H9 (cell line): ENCODE measurements around the gene SNAI1. TPM values are rescaled to one million over a fixed set of nuclear protein-coding genes. Genes with fewer than 3 reads are reported as not detected.

Experiments used
- DNase-seq: peaks from one replicate; pipeline ENCODE4 v3.0.0-alpha.2; 2017
- H2AFZ ChIP-seq: one replicate; pipeline ENCODE4 v1.6.1; 2013; ENCODE audit warnings: mild to moderate bottlenecking, low read length, control low read depth, moderate library complexity
- H2AK5ac ChIP-seq: 2 replicates; pipeline ENCODE4 v1.6.1; 2013; ENCODE audit warnings: low read length, control low read depth, mixed read lengths; ENCODE audit not compliant: insufficient read length
- H2BK120ac ChIP-seq: one replicate; pipeline ENCODE4 v1.6.1; 2013; ENCODE audit warnings: low read depth, mild to moderate bottlenecking, low read length, control low read depth, inconsistent platforms; ENCODE audit not compliant: poor library complexity, severe bottlenecking
- H2BK12ac ChIP-seq: 2 replicates; pipeline ENCODE4 v1.6.1; 2013; ENCODE audit warnings: low read length, control low read depth, mixed read lengths, low read depth; ENCODE audit not compliant: insufficient read length
- H2BK15ac ChIP-seq: 2 replicates; pipeline ENCODE4 v1.6.1; 2013; ENCODE audit warnings: low read depth, low read length, control low read depth
- H2BK20ac ChIP-seq: one replicate; pipeline ENCODE4 v1.6.1; 2013; ENCODE audit warnings: low read depth, mild to moderate bottlenecking, low read length, control low read depth, inconsistent platforms; ENCODE audit not compliant: poor library complexity, severe bottlenecking
- H2BK5ac ChIP-seq: 2 replicates; pipeline ENCODE4 v1.6.1; 2013; ENCODE audit warnings: low read length, control low read depth, mixed read lengths; ENCODE audit not compliant: insufficient read length
- H3K14ac ChIP-seq: 2 replicates; pipeline ENCODE4 v1.6.1; 2013; ENCODE audit warnings: low read length, control low read depth; ENCODE audit not compliant: insufficient read depth
- H3K18ac ChIP-seq: 2 replicates; pipeline ENCODE4 v1.6.1; 2013; ENCODE audit warnings: low read depth, mild to moderate bottlenecking, mixed read lengths, low read length, control low read depth; ENCODE audit not compliant: insufficient read length
- H3K23ac ChIP-seq: 2 replicates; pipeline ENCODE4 v1.6.1; 2013; ENCODE audit warnings: low read length, control low read depth, mixed read lengths, low read depth; ENCODE audit not compliant: insufficient read length
- H3K23me2 ChIP-seq: 2 replicates; pipeline ENCODE4 v1.6.1; 2013; ENCODE audit warnings: low read depth, mild to moderate bottlenecking, mixed read lengths, low read length, control low read depth; ENCODE audit not compliant: insufficient read length, poor library complexity, severe bottlenecking
- H3K27ac ChIP-seq: 2 replicates; pipeline ENCODE4 v1.5.1; 2013; ENCODE audit warnings: low read length, control low read depth, mixed read lengths, low read depth; ENCODE audit not compliant: insufficient read length
- H3K27me3 ChIP-seq: 2 replicates; pipeline ENCODE4 v1.6.1; 2013; ENCODE audit warnings: low read length, control low read depth, inconsistent platforms; ENCODE audit not compliant: insufficient read depth
- H3K4ac ChIP-seq: 2 replicates; pipeline ENCODE4 v1.6.1; 2013; ENCODE audit warnings: low read depth, mild to moderate bottlenecking, control low read depth, inconsistent platforms, low read length, moderate library complexity
- H3K4me1 ChIP-seq: 2 replicates; pipeline ENCODE4 v1.6.1; 2013; ENCODE audit warnings: low read length, control low read depth, inconsistent platforms; ENCODE audit not compliant: insufficient read depth
- H3K4me2 ChIP-seq: 2 replicates; pipeline ENCODE4 v1.6.1; 2013; ENCODE audit warnings: low read length, control low read depth, mixed read lengths; ENCODE audit not compliant: insufficient read length, insufficient read depth
- H3K56ac ChIP-seq: 2 replicates; pipeline ENCODE4 v1.6.1; 2013; ENCODE audit warnings: low read depth, mild to moderate bottlenecking, mixed read lengths, low read length, control low read depth; ENCODE audit not compliant: insufficient read length
- H3K79me1 ChIP-seq: 2 replicates; pipeline ENCODE4 v1.6.1; 2013; ENCODE audit warnings: low read depth, mild to moderate bottlenecking, moderate library complexity, low read length, control low read depth, inconsistent platforms; ENCODE audit not compliant: insufficient read depth, poor library complexity, severe bottlenecking
- H3K79me2 ChIP-seq: 2 replicates; pipeline ENCODE4 v1.6.1; 2013; ENCODE audit warnings: low read length, control low read depth, inconsistent platforms; ENCODE audit not compliant: insufficient read depth
- H3K9ac ChIP-seq: 2 replicates; pipeline ENCODE4 v1.6.1; 2013; ENCODE audit warnings: low read length, control low read depth, mixed read lengths; ENCODE audit not compliant: insufficient read length; ENCODE audit errors: extremely low read depth
- H3K9me3 ChIP-seq: one replicate; pipeline ENCODE4 v1.6.1; 2013; ENCODE audit warnings: low read depth, low read length, inconsistent platforms; ENCODE audit not compliant: control insufficient read depth
- H3T11ph ChIP-seq: one replicate; pipeline ENCODE4 v1.6.1; 2013; ENCODE audit warnings: mild to moderate bottlenecking, low read length, control low read depth, inconsistent platforms
- H4K20me1 ChIP-seq: one replicate; pipeline ENCODE4 v1.6.1; 2013; ENCODE audit not compliant: control insufficient read depth, insufficient read length, insufficient read depth
- H4K5ac ChIP-seq: 2 replicates; pipeline ENCODE4 v1.6.1; 2013; ENCODE audit warnings: low read depth, mild to moderate bottlenecking, mixed read lengths, low read length, control low read depth; ENCODE audit not compliant: insufficient read length
- H4K8ac ChIP-seq: replicated peaks from 2 replicates; pipeline ENCODE4 v1.6.1; 2013; ENCODE audit warnings: low read length, control low read depth, mixed read lengths, low read depth; ENCODE audit not compliant: insufficient read length
- H4K91ac ChIP-seq: 2 replicates; pipeline ENCODE4 v1.6.1; 2013; ENCODE audit warnings: low read depth, mild to moderate bottlenecking, moderate library complexity, mixed read lengths, low read length, control low read depth; ENCODE audit not compliant: insufficient read length
- H3K27ac Mint-ChIP-seq, 3 experiments: 2 replicates in 2 of 3; 3 replicates in 1 of 3; pipeline ENCODE4 v1.8.0; 2020 to 2021; ENCODE audit warnings: mixed read lengths in 3 of 3, mild to moderate bottlenecking in 1 of 3, moderate library complexity in 1 of 3
- H3K27me3 Mint-ChIP-seq: 2 replicates; pipeline ENCODE4 v1.8.0; 2021; ENCODE audit warnings: low read depth, mild to moderate bottlenecking, moderate library complexity, mixed read lengths
- H3K36me3 Mint-ChIP-seq, 3 experiments: 2 replicates in 2 of 3; 3 replicates in 1 of 3; pipeline ENCODE4 v1.8.0; 2020 to 2021; ENCODE audit warnings: low read depth in 3 of 3, mixed read lengths in 3 of 3; ENCODE audit not compliant: insufficient read depth in 1 of 3
- H3K4me1 Mint-ChIP-seq, 2 experiments: 2 replicates each; pipeline ENCODE4 v1.8.0; 2020; ENCODE audit warnings: mixed read lengths in 2 of 2
- H3K4me3 Mint-ChIP-seq, 2 experiments: 2 replicates in 1 of 2; 3 replicates in 1 of 2; pipeline ENCODE4 v1.8.0; 2020 to 2021; ENCODE audit warnings: mild to moderate bottlenecking in 2 of 2, mixed read lengths in 2 of 2, moderate library complexity in 1 of 2
- H3K9me3 Mint-ChIP-seq, 2 experiments: 2 replicates in 1 of 2; 3 replicates in 1 of 2; pipeline ENCODE4 v1.8.0; 2020; ENCODE audit warnings: mild to moderate bottlenecking in 2 of 2, mixed read lengths in 2 of 2, moderate library complexity in 1 of 2
- WGBS: extraction: QIAGEN DNeasy Blood & Tissue Kit; methylation state at CpG from one replicate; pipeline ENCODE4 v1.1.7; 2013; ENCODE audit warnings: missing lambda C conversion rate, low lambda C conversion rate, mixed read lengths; ENCODE audit not compliant: insufficient read length; ENCODE audit errors: extremely low coverage; 5-methylcytosine and 5-hydroxymethylcytosine counted together
- total RNA-seq: library from RNA; stranded (reverse); gene quantifications from 2 replicates; pipeline ENCODE4 v1.2.1, GENCODE V29; 2021
- TF ChIP-seq, protein P1 (sequence below): fragments of 200-600 bp; sonication (generic); conservative IDR thresholded peaks from 3 replicates; pipeline ENCODE4 v1.8.0; 2021; ENCODE audit warnings: antibody characterized with exemption, mild to moderate bottlenecking

Gene SNAI1
- total RNA-seq, 1 experiment from 2014 or later, result 7.0 TPM

GRCh38 chr20:50023116-50023805 is 40.5 kb downstream of the SNAI1 start:
- Histone ChIP-seq H4K91ac (no peak overlapping the region), H3K56ac (no peak overlapping the region), H4K5ac (no peak overlapping the region), H3K23me2 (peaks cover 3% of the 10 kb centered on the region), H3K4ac (no peak overlapping the region), H3K27ac (no peak overlapping the region), H3K18ac (no peak overlapping the region), H3T11ph (no peak overlapping the region), H3K14ac (no peak overlapping the region), H4K20me1 (no peaks in the 10 kb centered on the region), H3K4me2 (no peak overlapping the region), H3K23ac (no peak overlapping the region), H2BK12ac (no peak overlapping the region), H2BK20ac (no peak overlapping the region), H3K9me3 (no peaks in the 10 kb centered on the region), H2AK5ac (no peak overlapping the region), H2BK15ac (no peak overlapping the region), H2BK5ac (no peak overlapping the region), H3K4me1 (no peaks in the 10 kb centered on the region), H3K79me2 (no peaks in the 10 kb centered on the region), H4K8ac (no peak overlapping the region), H2AFZ (no peak overlapping the region), H3K79me1 (no peaks in the 10 kb centered on the region), H3K27me3 (no peaks in the 10 kb centered on the region), H2BK120ac (no peak overlapping the region), H3K9ac (no peak overlapping the region)
- H3K4me1 Mint-ChIP-seq, result no peaks in the 10 kb centered on the region
- no peaks in the 10 kb centered on the region; a peak in 1 of 5 replicates for H3K9me3 Mint-ChIP-seq
- H3K27ac Mint-ChIP-seq, result no peak overlapping the region; a peak in 1 of 7 replicates
- TF ChIP-seq, protein P1, sequence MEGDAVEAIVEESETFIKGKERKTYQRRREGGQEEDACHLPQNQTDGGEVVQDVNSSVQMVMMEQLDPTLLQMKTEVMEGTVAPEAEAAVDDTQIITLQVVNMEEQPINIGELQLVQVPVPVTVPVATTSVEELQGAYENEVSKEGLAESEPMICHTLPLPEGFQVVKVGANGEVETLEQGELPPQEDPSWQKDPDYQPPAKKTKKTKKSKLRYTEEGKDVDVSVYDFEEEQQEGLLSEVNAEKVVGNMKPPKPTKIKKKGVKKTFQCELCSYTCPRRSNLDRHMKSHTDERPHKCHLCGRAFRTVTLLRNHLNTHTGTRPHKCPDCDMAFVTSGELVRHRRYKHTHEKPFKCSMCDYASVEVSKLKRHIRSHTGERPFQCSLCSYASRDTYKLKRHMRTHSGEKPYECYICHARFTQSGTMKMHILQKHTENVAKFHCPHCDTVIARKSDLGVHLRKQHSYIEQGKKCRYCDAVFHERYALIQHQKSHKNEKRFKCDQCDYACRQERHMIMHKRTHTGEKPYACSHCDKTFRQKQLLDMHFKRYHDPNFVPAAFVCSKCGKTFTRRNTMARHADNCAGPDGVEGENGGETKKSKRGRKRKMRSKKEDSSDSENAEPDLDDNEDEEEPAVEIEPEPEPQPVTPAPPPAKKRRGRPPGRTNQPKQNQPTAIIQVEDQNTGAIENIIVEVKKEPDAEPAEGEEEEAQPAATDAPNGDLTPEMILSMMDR, result no peak
- no peak for DNase-seq
- no peaks in the 10 kb centered on the region; a peak in 1 of 7 replicates for H3K36me3 Mint-ChIP-seq
- H3K27me3 Mint-ChIP-seq, result peaks cover 6% of the 10 kb centered on the region
- H3K4me3 Mint-ChIP-seq, result no peak overlapping the region
- no CpG with 5 or more reads among the region's 10 CpGs for WGBS
